Neural progenitor cell (in vitro differentiated cells): ENCODE measurements around the gene ANKRD30A.

Experiments used
- EZH2 ChIP-seq: fragments of 200-600 bp; sonication (generic); IDR thresholded peaks from 2 replicates; pipeline ENCODE4 v1.6.1; 2017; ENCODE audit warnings: antibody characterized with exemption, mild to moderate bottlenecking, moderate library complexity
- EZH2phosphoT487 ChIP-seq: fragments of 200-600 bp; sonication (generic); IDR thresholded peaks from 2 replicates; pipeline ENCODE4 v1.6.1; 2017; ENCODE audit warnings: antibody characterized with exemption
- TF ChIP-seq, protein P1 (sequence below): fragments of 200-600 bp; sonication (generic); IDR thresholded peaks from 2 replicates; pipeline ENCODE4 v1.5.1; 2017; ENCODE audit warnings: antibody characterized with exemption, mild to moderate bottlenecking

DNA sequence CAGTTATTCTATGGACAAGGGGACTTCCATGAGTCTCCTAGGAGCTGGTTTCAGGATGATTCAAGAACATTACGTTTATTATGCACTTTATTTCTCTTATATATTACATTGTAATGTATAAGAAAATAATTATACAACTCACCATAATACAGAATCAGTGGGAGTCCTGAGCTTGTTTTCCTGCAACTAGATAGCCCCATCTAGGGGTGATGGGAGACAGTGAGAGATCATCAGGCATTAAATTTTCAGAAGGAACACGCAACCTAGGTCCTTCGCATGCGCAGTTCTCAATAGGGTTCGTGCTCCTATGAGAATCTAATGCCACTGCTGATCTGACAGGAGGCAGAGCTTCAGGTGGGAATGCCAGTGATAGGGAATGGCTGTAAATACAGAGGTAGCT lies 137.9 kb downstream of the ANKRD30A start:
- TF ChIP-seq, protein P1, sequence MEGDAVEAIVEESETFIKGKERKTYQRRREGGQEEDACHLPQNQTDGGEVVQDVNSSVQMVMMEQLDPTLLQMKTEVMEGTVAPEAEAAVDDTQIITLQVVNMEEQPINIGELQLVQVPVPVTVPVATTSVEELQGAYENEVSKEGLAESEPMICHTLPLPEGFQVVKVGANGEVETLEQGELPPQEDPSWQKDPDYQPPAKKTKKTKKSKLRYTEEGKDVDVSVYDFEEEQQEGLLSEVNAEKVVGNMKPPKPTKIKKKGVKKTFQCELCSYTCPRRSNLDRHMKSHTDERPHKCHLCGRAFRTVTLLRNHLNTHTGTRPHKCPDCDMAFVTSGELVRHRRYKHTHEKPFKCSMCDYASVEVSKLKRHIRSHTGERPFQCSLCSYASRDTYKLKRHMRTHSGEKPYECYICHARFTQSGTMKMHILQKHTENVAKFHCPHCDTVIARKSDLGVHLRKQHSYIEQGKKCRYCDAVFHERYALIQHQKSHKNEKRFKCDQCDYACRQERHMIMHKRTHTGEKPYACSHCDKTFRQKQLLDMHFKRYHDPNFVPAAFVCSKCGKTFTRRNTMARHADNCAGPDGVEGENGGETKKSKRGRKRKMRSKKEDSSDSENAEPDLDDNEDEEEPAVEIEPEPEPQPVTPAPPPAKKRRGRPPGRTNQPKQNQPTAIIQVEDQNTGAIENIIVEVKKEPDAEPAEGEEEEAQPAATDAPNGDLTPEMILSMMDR, result no peak
- TF ChIP-seq EZH2phosphoT487 (no peak), EZH2 (no peak)
